Neural cell (in vitro differentiated cells): Measurements from ENCODE around the gene TBC1D23. TPM values are rescaled to one million over a fixed set of nuclear protein-coding genes. Genes with fewer than 3 reads are reported as not detected.

Source experiments
- H2AFZ ChIP-seq: fragments of 200-600, 300-800 bp; sonication (generic), shearing (Covaris generic); 2 replicates; pipeline ENCODE4 v1.6.0; 2014; ENCODE audit warnings: low read depth, mild to moderate bottlenecking, antibody characterized with exemption, low read length, moderate library complexity
- H3F3A ChIP-seq: fragments of 200-600 bp; shearing (Covaris generic); 2 replicates; pipeline ENCODE4 v1.6.1; 2016; ENCODE audit warnings: mild to moderate bottlenecking, moderate library complexity, mixed read lengths, antibody characterized with exemption, low read length; ENCODE audit not compliant: insufficient read depth, poor library complexity, severe bottlenecking
- H3K27ac ChIP-seq: fragments of 200-600, 300-800 bp; sonication (generic), shearing (Covaris generic); 2 replicates; pipeline ENCODE4 v1.5.1; 2014; ENCODE audit warnings: mild to moderate bottlenecking, low read length, moderate library complexity
- H3K27me3 ChIP-seq: fragments of 300-800, 200-600 bp; sonication (generic), shearing (Covaris generic); 2 replicates; pipeline ENCODE4 v1.6.0; 2014; ENCODE audit warnings: mild to moderate bottlenecking, low read depth, low read length, moderate library complexity; ENCODE audit not compliant: insufficient read depth
- H3K36me3 ChIP-seq: fragments of 300-800, 200-600 bp; sonication (generic), shearing (Covaris generic); 2 replicates; pipeline ENCODE4 v1.5.1; 2014; ENCODE audit warnings: mild to moderate bottlenecking, antibody characterized with exemption, low read length, moderate library complexity; ENCODE audit not compliant: insufficient read depth
- H3K4me2 ChIP-seq: fragments of 300-800, 200-600 bp; sonication (generic), shearing (Covaris generic); 2 replicates; pipeline ENCODE4 v1.6.0; 2014; ENCODE audit warnings: mild to moderate bottlenecking, low read length
- H3K4me3 ChIP-seq: fragments of 300-800, 200-600 bp; sonication (generic), shearing (Covaris generic); 2 replicates; pipeline ENCODE4 v1.5.1; 2014; ENCODE audit warnings: mild to moderate bottlenecking, low read length, moderate library complexity
- H3K79me2 ChIP-seq: fragments of 200-600 bp; shearing (Covaris generic); replicated peaks from 2 replicates; pipeline ENCODE4 v1.6.0; 2014; ENCODE audit warnings: mild to moderate bottlenecking, low read length, moderate library complexity; ENCODE audit not compliant: insufficient read depth
- H3K9ac ChIP-seq: fragments of 300-800, 200-600 bp; sonication (generic), shearing (Covaris generic); 2 replicates; pipeline ENCODE4 v1.6.1; 2016; ENCODE audit warnings: mild to moderate bottlenecking, low read length, mixed read lengths
- H3K9me2 ChIP-seq: fragments of 200-600 bp; shearing (Covaris generic); 2 replicates; pipeline ENCODE4 v1.6.1; 2016; ENCODE audit warnings: mild to moderate bottlenecking, low read length, mixed read lengths; ENCODE audit not compliant: insufficient read depth
- H3K9me3 ChIP-seq: fragments of 200-600, 300-800 bp; sonication (generic), shearing (Covaris generic); 2 replicates; pipeline ENCODE4 v1.6.1; 2016; ENCODE audit warnings: mild to moderate bottlenecking, mixed run types, low read length, moderate library complexity, mixed read lengths
- H4K20me1 ChIP-seq: fragments of 200-600 bp; shearing (Covaris generic); 2 replicates; pipeline ENCODE4 v1.6.1; 2016; ENCODE audit warnings: mild to moderate bottlenecking, mixed run types; ENCODE audit not compliant: insufficient read depth
- CTCF ChIP-seq: fragments of 450-650 bp; IDR thresholded peaks from 2 replicates; pipeline ENCODE4 v1.5.1; 2014; ENCODE audit warnings: antibody characterized with exemption, mild to moderate bottlenecking, moderate library complexity; ENCODE audit not compliant: poor library complexity, severe bottlenecking
- EP300 ChIP-seq: fragments of 450-650 bp; conservative IDR thresholded peaks from 2 replicates; pipeline ENCODE4 v1.6.1; 2014; ENCODE audit warnings: antibody characterized with exemption, mild to moderate bottlenecking, moderate library complexity; ENCODE audit not compliant: poor library complexity, severe bottlenecking
- EZH2 ChIP-seq: fragments of 200-600, 300-800 bp; shearing (Covaris generic), sonication (generic); IDR thresholded peaks from 2 replicates; pipeline ENCODE4 v1.6.1; 2014; ENCODE audit warnings: antibody characterized with exemption, low read length, borderline replicate concordance, mild to moderate bottlenecking; ENCODE audit not compliant: insufficient read depth, poor library complexity, severe bottlenecking
- MXI1 ChIP-seq: fragments of 450-650 bp; conservative IDR thresholded peaks from 2 replicates; pipeline ENCODE4 v1.6.1; 2014; ENCODE audit warnings: antibody characterized with exemption, mild to moderate bottlenecking; ENCODE audit not compliant: poor library complexity, severe bottlenecking
- POLR2AphosphoS5 ChIP-seq: IDR thresholded peaks from 2 replicates; pipeline ENCODE4 v1.6.1; 2012
- RAD21 ChIP-seq: fragments of 450-650 bp; conservative IDR thresholded peaks from 2 replicates; pipeline ENCODE4 v1.6.1; 2014; ENCODE audit warnings: antibody characterized with exemption, mild to moderate bottlenecking, moderate library complexity
- REST ChIP-seq: IDR thresholded peaks from 2 replicates; pipeline ENCODE4 v1.6.1; 2012; ENCODE audit warnings: borderline replicate concordance
- SMC3 ChIP-seq: fragments of 450-650 bp; conservative IDR thresholded peaks from 2 replicates; pipeline ENCODE4 v1.6.1; 2014; ENCODE audit warnings: antibody characterized with exemption, mild to moderate bottlenecking, moderate library complexity; ENCODE audit not compliant: poor library complexity
- TAF1 ChIP-seq: IDR thresholded peaks from 2 replicates; pipeline ENCODE4 v1.6.1; 2012; ENCODE audit warnings: low read depth
- polyA plus RNA-seq: library from polyadenylated mRNA; depleted of rRNA; stranded (reverse); fragments of >200 nt; gene quantifications from 2 replicates; pipeline ENCODE4 v1.2.3, GENCODE V29; 2014

TBC1D23 gene
- polyA plus RNA-seq, 1 donor from 2014 or later = 51.3 TPM

GRCh38 chr3:100269410-100270214 lies 8.8 kb downstream of the TBC1D23 start:
- H4K20me1 ChIP-seq = no peaks in the 10 kb centered on the region
- no peak overlapping the region for H3K4me2 ChIP-seq
- H3K9ac ChIP-seq = no peak overlapping the region

GRCh38 chr3:100270215-100270583 lies 9.4 kb downstream of the TBC1D23 start:
- Histone ChIP-seq H4K20me1 (no peaks in the 10 kb centered on the region), H3K4me3 (no peak overlapping the region), H3K9ac (no peak overlapping the region), H3K36me3 (no peaks in the 10 kb centered on the region), H3F3A (no peaks in the 10 kb centered on the region), H3K79me2 (peaks cover 26% of the 10 kb centered on the region), H3K27me3 (no peaks in the 10 kb centered on the region), H2AFZ (no peak overlapping the region), H3K27ac (no peak overlapping the region), H3K9me3 (no peaks in the 10 kb centered on the region), H3K4me2 (no peak overlapping the region), H3K9me2 (no peaks in the 10 kb centered on the region)
- no peak for TF ChIP-seq RAD21
- no peak for TF ChIP-seq CTCF
- no peak for TF ChIP-seq MXI1
- TF ChIP-seq EZH2 = no peak
- TF ChIP-seq EP300 = no peak
- TF ChIP-seq POLR2AphosphoS5 = no peak

More at GRCh38 chr3:100269410-100270214, 8.8 kb downstream of the TBC1D23 start:
- no peaks in the 10 kb centered on the region for H3K9me3 ChIP-seq
- TF ChIP-seq SMC3 = no peak
- TF ChIP-seq MXI1 = no peak
- TF ChIP-seq CTCF = no peak
- TF ChIP-seq TAF1 = no peak
- TF ChIP-seq EZH2 = no peak
- no peak for TF ChIP-seq REST
- no peak for TF ChIP-seq EP300
- no peak for TF ChIP-seq POLR2AphosphoS5
- TF ChIP-seq RAD21 = no peak
- no peaks in the 10 kb centered on the region for H3K9me2 ChIP-seq
- peaks cover 28% of the 10 kb centered on the region for H3K79me2 ChIP-seq
- H2AFZ ChIP-seq = no peak overlapping the region
- H3K36me3 ChIP-seq = no peaks in the 10 kb centered on the region
- no peak overlapping the region for H3K27ac ChIP-seq
- no peaks in the 10 kb centered on the region for H3K27me3 ChIP-seq
- H3F3A ChIP-seq = no peaks in the 10 kb centered on the region
- H3K4me3 ChIP-seq = no peak overlapping the region
